HepG2 (cell line): ENCODE measurements around the gene EEFSEC. TPM values are rescaled to one million over a fixed set of nuclear protein-coding genes. Genes with fewer than 3 reads are reported as not detected.

Experiments
- ADNP ChIP-seq: sonication (generic); formaldehyde crosslinking; IDR thresholded peaks from 2 replicates; pipeline ENCODE4 v1.4.0; 2020; ENCODE audit warnings: missing genetic modification reagents
- GFI1 ChIP-seq: sonication (generic); formaldehyde crosslinking; IDR thresholded peaks from 2 replicates; pipeline ENCODE4 v1.5.0; 2020; ENCODE audit warnings: missing genetic modification reagents, mild to moderate bottlenecking, borderline replicate concordance
- HNRNPLL ChIP-seq: fragments of 200-400 bp; formaldehyde crosslinking; IDR thresholded peaks from 2 replicates; pipeline ENCODE4 v1.6.1; 2017; ENCODE audit warnings: mild to moderate bottlenecking, low read depth, low read length; ENCODE audit not compliant: poor library complexity, severe bottlenecking
- KDM3A ChIP-seq: IDR thresholded peaks from 2 replicates; pipeline ENCODE4 v1.6.1; 2018; ENCODE audit warnings: low read depth, missing compliant biosample characterization
- KLF9 ChIP-seq: IDR thresholded peaks from 2 replicates; pipeline ENCODE4 v1.6.1; 2016; ENCODE audit warnings: low read depth
- MYC ChIP-seq: sonication (generic); formaldehyde crosslinking; IDR thresholded peaks from 2 replicates; pipeline ENCODE4 v1.9.0; 2021; ENCODE audit warnings: missing genetic modification reagents, borderline replicate concordance
- PHF8 ChIP-seq: sonication (generic); formaldehyde crosslinking; IDR thresholded peaks from 2 replicates; pipeline ENCODE4 v1.5.0; 2020; ENCODE audit warnings: missing genetic modification reagents
- POLR2G ChIP-seq: fragments of 200-400 bp; formaldehyde crosslinking; IDR thresholded peaks from 2 replicates; pipeline ENCODE4 v1.6.1; 2018; ENCODE audit warnings: mild to moderate bottlenecking, low read depth, low read length, moderate library complexity
- RFX1 ChIP-seq: fragments of 450-650 bp; IDR thresholded peaks from 2 replicates; pipeline ENCODE4 v1.6.1; 2017
- SALL1 ChIP-seq: sonication (generic); formaldehyde crosslinking; IDR thresholded peaks from 2 replicates; pipeline ENCODE4 v1.8.0; 2022; ENCODE audit warnings: mild to moderate bottlenecking, missing genetic modification reagents
- SATB2 ChIP-seq: sonication (generic); formaldehyde crosslinking; IDR thresholded peaks from 2 replicates; pipeline ENCODE4 v1.5.0; 2020; ENCODE audit warnings: missing genetic modification reagents
- SOX6 ChIP-seq, 2 experiments: fragments of 450-650 bp in 1 of 2; sonication (generic) in 1 of 2; formaldehyde crosslinking in 1 of 2; IDR thresholded peaks; 2 replicates each; pipeline versions ENCODE4 v1.4.0 to v1.6.1; 2017 to 2020; ENCODE audit warnings: antibody characterized with exemption in 1 of 2, mild to moderate bottlenecking in 1 of 2, missing genetic modification reagents in 1 of 2
- SP1 ChIP-seq, 2 experiments: fragments of 450-650 bp in 1 of 2; sonication (generic) in 1 of 2; formaldehyde crosslinking in 1 of 2; IDR thresholded peaks; 2 replicates each; pipeline versions ENCODE4 v1.4.0 to v1.6.1; 2016 to 2020; ENCODE audit warnings: missing genetic modification reagents in 1 of 2
- TAF15 ChIP-seq: fragments of 200-400 bp; formaldehyde crosslinking; IDR thresholded peaks from one replicate; pipeline ENCODE4 v1.6.1; 2018; ENCODE audit warnings: mild to moderate bottlenecking, low read depth, low read length; ENCODE audit not compliant: poor library complexity, severe bottlenecking
- TOE1 ChIP-seq: sonication (generic); formaldehyde crosslinking; IDR thresholded peaks from 2 replicates; pipeline ENCODE4 v1.4.0; 2020; ENCODE audit warnings: mild to moderate bottlenecking, missing genetic modification reagents
- ZBTB20 ChIP-seq: sonication (generic); formaldehyde crosslinking; IDR thresholded peaks from 2 replicates; pipeline ENCODE4 v1.8.1; 2023; ENCODE audit warnings: missing genetic modification reagents, low read depth, mild to moderate bottlenecking, borderline replicate concordance
- ZBTB42 ChIP-seq: sonication (generic); formaldehyde crosslinking; IDR thresholded peaks from 2 replicates; pipeline ENCODE4 v1.5.0; 2020; ENCODE audit warnings: mild to moderate bottlenecking, missing genetic modification reagents
- ZFP90 ChIP-seq: sonication (generic); formaldehyde crosslinking; IDR thresholded peaks from 2 replicates; pipeline ENCODE4 v1.8.0; 2022; ENCODE audit warnings: missing genetic modification reagents, mild to moderate bottlenecking, inconsistent platforms, borderline replicate concordance
- ZNF160 ChIP-seq: sonication (generic); formaldehyde crosslinking; IDR thresholded peaks from 2 replicates; pipeline ENCODE4 v1.8.0; 2022; ENCODE audit warnings: mild to moderate bottlenecking, inconsistent platforms, missing genetic modification reagents
- ZNF225 ChIP-seq: sonication (generic); formaldehyde crosslinking; IDR thresholded peaks from 2 replicates; pipeline ENCODE4 v1.4.0; 2020; ENCODE audit warnings: mild to moderate bottlenecking, missing genetic modification reagents
- ZNF317 ChIP-seq: sonication (generic); formaldehyde crosslinking; IDR thresholded peaks from 2 replicates; pipeline ENCODE4 v1.5.0; 2020; ENCODE audit warnings: mild to moderate bottlenecking, missing genetic modification reagents
- ZNF556 ChIP-seq: sonication (generic); formaldehyde crosslinking; IDR thresholded peaks from 2 replicates; pipeline ENCODE4 v1.4.0; 2020; ENCODE audit warnings: mild to moderate bottlenecking, missing genetic modification reagents, borderline replicate concordance
- ZNF564 ChIP-seq: sonication (generic); formaldehyde crosslinking; IDR thresholded peaks from 2 replicates; pipeline ENCODE4 v1.8.1; 2023; ENCODE audit warnings: mild to moderate bottlenecking, missing genetic modification reagents
- ZNF747 ChIP-seq: sonication (generic); formaldehyde crosslinking; IDR thresholded peaks from 2 replicates; pipeline ENCODE4 v1.8.1; 2023; ENCODE audit warnings: missing genetic modification reagents, mild to moderate bottlenecking, borderline replicate concordance
- ZSCAN30 ChIP-seq: sonication (generic); formaldehyde crosslinking; IDR thresholded peaks from 2 replicates; pipeline ENCODE4 v1.5.0; 2020; ENCODE audit warnings: mild to moderate bottlenecking, missing genetic modification reagents
- polyA plus RNA-seq, 8 experiments: library from polyadenylated mRNA; depleted of rRNA in 3 of 8; stranded (reverse) in 7 of 8; unstranded in 1 of 8; fragments of >200 nt; fragmentation: Illumina TruSeq in 4 of 8; extraction: Trizol in 4 of 8; gene quantifications; 2 replicates each; pipeline versions ENCODE4 v1.2.1 to v1.2.3, GENCODE V29; 2011 to 2016; ENCODE audit warnings: low read depth in 4 of 8, missing spikeins in 1 of 8, mixed read lengths in 1 of 8; ENCODE audit not compliant: insufficient read depth in 1 of 8
- total RNA-seq, 5 experiments: library from RNA; depleted of rRNA; stranded (reverse); fragments of >200 nt; fragmentation: Illumina TruSeq; extraction: Trizol; gene quantifications; 2 replicates each; pipeline ENCODE4 v1.2.3, GENCODE V29; 2016; ENCODE audit warnings: low read depth in 1 of 5
- TF ChIP-seq, protein P1 (sequence below): sonication (generic); formaldehyde crosslinking; IDR thresholded peaks from 2 replicates; pipeline ENCODE4 v1.4.0; 2020; ENCODE audit warnings: missing genetic modification reagents, borderline replicate concordance

Gene EEFSEC
- total and polyA plus RNA-seq, 2 of the 13 experiments (the other 11 are each of a cell fraction or from before 2014, with no cell fraction given): 6.4 to 24.2 TPM

DNA sequence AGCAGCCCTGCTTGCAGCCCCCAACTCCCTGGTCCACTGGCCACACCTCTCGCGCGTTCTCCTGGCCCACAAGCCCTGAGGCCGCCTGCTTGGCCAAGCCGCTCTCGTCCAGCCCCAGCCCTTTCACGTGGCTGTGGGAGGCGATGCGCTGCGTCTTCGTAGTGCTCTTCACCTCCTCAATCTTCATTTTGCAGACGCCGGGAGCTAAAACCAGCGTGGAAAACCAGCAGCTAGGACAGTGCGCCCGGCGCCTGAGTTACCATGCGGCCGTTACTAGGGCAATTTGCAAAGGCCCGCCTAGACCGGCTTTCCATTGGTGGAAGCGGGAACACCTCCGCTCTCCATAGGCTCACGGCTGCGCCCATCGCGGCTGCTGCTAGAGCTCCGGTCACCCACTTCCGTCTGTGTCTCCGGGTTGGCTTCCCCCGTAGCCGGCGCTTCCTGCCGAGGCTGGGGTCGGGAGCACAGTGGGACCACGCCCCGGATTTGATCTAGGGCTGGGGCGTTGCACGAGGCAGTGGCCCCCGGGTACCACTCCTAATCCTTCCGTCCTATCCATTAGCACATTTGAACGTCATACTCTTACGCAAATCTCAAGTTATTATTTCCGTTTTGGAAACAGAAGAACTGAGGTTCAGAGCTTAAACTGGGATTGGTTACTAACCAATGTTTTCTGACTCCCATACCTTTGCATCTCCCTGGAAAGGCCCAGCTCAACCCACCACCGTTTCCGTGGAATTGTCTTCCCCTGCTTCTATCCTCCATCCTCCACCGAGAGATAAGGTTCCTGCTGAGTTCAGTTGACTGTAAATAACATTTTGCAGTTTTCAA lies 29.5 kb upstream of the EEFSEC start, which contains the start of gene RUVBL1 (continued):
- TF ChIP-seq HNRNPLL: peak; percentile 72
- no peak for TF ChIP-seq ZNF317 (CRISPR knock-in tag)
- peak; percentile 14; the same call in 1 of the 2 replicates for TF ChIP-seq KLF9 (CRISPR knock-in tag)
- peak; percentile 87 for TF ChIP-seq TOE1 (CRISPR knock-in tag)
- 0 out of 2 replicates have a peak, but pooled peaks have one; percentile 29 for TF ChIP-seq ZNF160 (CRISPR knock-in tag)
- TF ChIP-seq, protein P1, sequence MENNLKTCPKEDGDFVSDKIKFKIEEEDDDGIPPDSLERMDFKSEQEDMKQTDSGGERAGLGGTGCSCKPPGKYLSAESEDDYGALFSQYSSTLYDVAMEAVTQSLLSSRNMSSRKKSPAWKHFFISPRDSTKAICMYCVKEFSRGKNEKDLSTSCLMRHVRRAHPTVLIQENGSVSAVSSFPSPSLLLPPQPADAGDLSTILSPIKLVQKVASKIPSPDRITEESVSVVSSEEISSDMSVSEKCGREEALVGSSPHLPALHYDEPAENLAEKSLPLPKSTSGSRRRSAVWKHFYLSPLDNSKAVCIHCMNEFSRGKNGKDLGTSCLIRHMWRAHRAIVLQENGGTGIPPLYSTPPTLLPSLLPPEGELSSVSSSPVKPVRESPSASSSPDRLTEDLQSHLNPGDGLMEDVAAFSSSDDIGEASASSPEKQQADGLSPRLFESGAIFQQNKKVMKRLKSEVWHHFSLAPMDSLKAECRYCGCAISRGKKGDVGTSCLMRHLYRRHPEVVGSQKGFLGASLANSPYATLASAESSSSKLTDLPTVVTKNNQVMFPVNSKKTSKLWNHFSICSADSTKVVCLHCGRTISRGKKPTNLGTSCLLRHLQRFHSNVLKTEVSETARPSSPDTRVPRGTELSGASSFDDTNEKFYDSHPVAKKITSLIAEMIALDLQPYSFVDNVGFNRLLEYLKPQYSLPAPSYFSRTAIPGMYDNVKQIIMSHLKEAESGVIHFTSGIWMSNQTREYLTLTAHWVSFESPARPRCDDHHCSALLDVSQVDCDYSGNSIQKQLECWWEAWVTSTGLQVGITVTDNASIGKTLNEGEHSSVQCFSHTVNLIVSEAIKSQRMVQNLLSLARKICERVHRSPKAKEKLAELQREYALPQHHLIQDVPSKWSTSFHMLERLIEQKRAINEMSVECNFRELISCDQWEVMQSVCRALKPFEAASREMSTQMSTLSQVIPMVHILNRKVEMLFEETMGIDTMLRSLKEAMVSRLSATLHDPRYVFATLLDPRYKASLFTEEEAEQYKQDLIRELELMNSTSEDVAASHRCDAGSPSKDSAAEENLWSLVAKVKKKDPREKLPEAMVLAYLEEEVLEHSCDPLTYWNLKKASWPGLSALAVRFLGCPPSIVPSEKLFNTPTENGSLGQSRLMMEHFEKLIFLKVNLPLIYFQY: peak; percentile 33; the same call in 1 of the 2 replicates
- TF ChIP-seq ZNF556 (CRISPR knock-in tag): peak; percentile 68; the same call in 1 of the 2 replicates
- TF ChIP-seq PHF8: peak; percentile 95
- TF ChIP-seq ZNF564 (CRISPR knock-in tag): peak; percentile 27; the same call in 1 of the 2 replicates
- TF ChIP-seq SATB2 (CRISPR knock-in tag): no peak; the same call in 1 of the 2 replicates
- TF ChIP-seq ZNF225 (CRISPR knock-in tag): no peak
- TF ChIP-seq ZFP90 (CRISPR knock-in tag): peak; percentile 79; the same call in 1 of the 2 replicates
- TF ChIP-seq SALL1 (CRISPR knock-in tag): peak; percentile 68; the same call in 1 of the 2 replicates
- TF ChIP-seq ZBTB20 (CRISPR knock-in tag): 0 out of 2 replicates have a peak, but pooled peaks have one; percentile 48
- TF ChIP-seq MYC: peak; percentile 95
- no peak for TF ChIP-seq SP1 (IDR thresholded peaks at IDR 0.05)
- peak; percentile 91 for TF ChIP-seq SP1 (CRISPR knock-in tag; IDR thresholded peaks at IDR 0.05)
- TF ChIP-seq ZNF747 (CRISPR knock-in tag): peak; percentile 41; the same call in 1 of the 2 replicates
- 0 out of 2 replicates have a peak, but pooled peaks have one; percentile 46 for TF ChIP-seq KDM3A (CRISPR knock-in tag)
- no peak for TF ChIP-seq ZSCAN30
- TF ChIP-seq SOX6 (IDR thresholded peaks at IDR 0.05): no peak
- TF ChIP-seq SOX6 (CRISPR knock-in tag; IDR thresholded peaks at IDR 0.05): peak; percentile 70
- TF ChIP-seq RFX1: peak; percentile 85
- TF ChIP-seq GFI1: no peak
- peak; percentile 87 for TF ChIP-seq POLR2G
- no peak for TF ChIP-seq ZBTB42 (CRISPR knock-in tag)
- TF ChIP-seq TAF15: no peak
- TF ChIP-seq ADNP (CRISPR knock-in tag): no peak
